ENCODE measurements around the gene GLB1L3. TPM values are rescaled to one million over a fixed set of nuclear protein-coding genes. Genes with fewer than 3 reads are reported as not detected.

GLB1L3 gene
- total and polyA plus RNA-seq, 2 donors (not counting 3 experiments of a cell fraction or from before 2014, with no cell fraction given), result not detected

- no TSS peak for BruUV-seq (replicated peaks)
- TF ChIP-seq CTCF (IDR thresholded peaks at IDR 0.05; ENCODE audit: extremely low read depth in 1 of 2, insufficient read depth in 1 of 2, low read depth in 1 of 2, low read length in 2 of 2), result peak; percentile 39 to 63
- no peak for TF ChIP-seq GATA2 (IDR thresholded peaks at IDR 0.05; ENCODE audit: insufficient read depth, insufficient read length, low read depth, low read length)
- H3K9me1 ChIP-seq (replicated peaks; ENCODE audit: control insufficient read depth, extremely low read depth, insufficient read depth, low read length), result no peaks in the 10 kb centered on the region
- no peak overlapping the region for H2AFZ ChIP-seq (ENCODE audit: low read depth, low read length)
- H3K9ac ChIP-seq (replicated peaks; ENCODE audit: extremely low read depth, insufficient read depth, low read length), result no peak overlapping the region
- no peak overlapping the region for H3K4me2 ChIP-seq (ENCODE audit: insufficient read depth, low read length)
- H3K27ac ChIP-seq (ENCODE audit: insufficient read depth, low read depth, low read length), result no peak overlapping the region
- DNase-seq (ENCODE audit: low read depth, low spot score), result peak; percentile 36
- H4K20me1 ChIP-seq (replicated peaks; ENCODE audit: control insufficient read depth, extremely low read depth, insufficient read depth, low read length), result no peaks in the 10 kb centered on the region
- H3K4me3 ChIP-seq (replicated peaks in 1 of 3; ENCODE audit: insufficient read depth in 1 of 3, low read depth in 1 of 3, low read length in 3 of 3), result no peak overlapping the region
- POLR2A ChIA-PET, result no interaction called here
- peaks cover 5 to 46% of the 10 kb centered on the region in 2 experiments for H3K36me3 ChIP-seq (ENCODE audit: control insufficient read depth in 2 of 2, extremely low read depth in 1 of 2, insufficient read depth in 2 of 2, low read length in 2 of 2)
- no peaks in the 10 kb centered on the region for H3K79me2 ChIP-seq (ENCODE audit: control insufficient read depth, insufficient read depth, low read length)
- peak; percentile 67 for FAIRE-seq
- no peaks in the 10 kb centered on the region for H3K27me3 ChIP-seq (ENCODE audit: control insufficient read depth in 2 of 2, insufficient read depth in 2 of 2, low read length in 2 of 2)
- intact Hi-C loops (cut with micrococcal nuclease) (loop anchor here (1.0 kb wide), 1 partner anchor 37 kb away; no protein-coding TSS in a partner anchor), dilution Hi-C loops (cut with MboI; ENCODE audit: extremely low pct_ligation_motif_present, low sequenced_read_pairs) (no loop called here)
- no peaks in the 10 kb centered on the region for H3K4me1 ChIP-seq (ENCODE audit: control insufficient read depth, extremely low read depth, insufficient read depth, low read length)
- CTCF ChIA-PET, result interaction anchor here (1.0 to 2.4 kb wide), 9 partner anchors 9 to 317 kb away, joined by 3 to 21 read pairs (median 4); partner anchors contain the start of genes ACAD8, NCAPD3 and VPS26B
- H3K9me3 ChIP-seq (replicated peaks; ENCODE audit: control insufficient read depth, insufficient read depth, low read length), result no peaks in the 10 kb centered on the region
These were observed 31.6 kb upstream of the GLB1L3 start for GRCh38 chr11:134244593-134244992.

GRCh38 chr11:134245434-134245833 lies 30.7 kb upstream of the GLB1L3 start:
- no peak overlapping the region for H3K4me3 ChIP-seq (replicated peaks in 1 of 3; ENCODE audit: insufficient read depth in 1 of 3, low read depth in 1 of 3, low read length in 3 of 3)
- no peak for TF ChIP-seq POLR2A (IDR thresholded peaks at IDR 0.05; ENCODE audit: low read depth, low read length)
- no peak for TF ChIP-seq GATA2 (IDR thresholded peaks at IDR 0.05; ENCODE audit: insufficient read depth, insufficient read length, low read depth, low read length)
- TF ChIP-seq POLR2AphosphoS5 (IDR thresholded peaks at IDR 0.05; ENCODE audit: insufficient read depth, low read depth, low read length), result no peak
- TF ChIP-seq FOS (IDR thresholded peaks at IDR 0.05; ENCODE audit: borderline replicate concordance, insufficient read depth, low read length), result no peak
- no peak for TF ChIP-seq JUN (IDR thresholded peaks at IDR 0.05; ENCODE audit: borderline replicate concordance, insufficient read depth, insufficient read length, low read depth)
- TF ChIP-seq, protein P1, sequence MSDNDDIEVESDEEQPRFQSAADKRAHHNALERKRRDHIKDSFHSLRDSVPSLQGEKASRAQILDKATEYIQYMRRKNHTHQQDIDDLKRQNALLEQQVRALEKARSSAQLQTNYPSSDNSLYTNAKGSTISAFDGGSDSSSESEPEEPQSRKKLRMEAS (IDR thresholded peaks at IDR 0.05; ENCODE audit: insufficient read depth, insufficient read length), result no peak
- no peak for TF ChIP-seq EZH2 (IDR thresholded peaks at IDR 0.05; ENCODE audit: borderline replicate concordance, low read depth, low read length, severe bottlenecking)
- TF ChIP-seq CTCF (IDR thresholded peaks at IDR 0.05; ENCODE audit: extremely low read depth in 1 of 2, insufficient read depth in 1 of 2, low read depth in 1 of 2, low read length in 2 of 2), result no peak
- ChIA-PET CTCF (interaction anchor here (1.0 to 2.4 kb wide), 5 partner anchors 20 to 318 kb away, joined by 3 to 21 read pairs (median 9); partner anchors contain the start of genes NCAPD3 and VPS26B), POLR2A (no interaction called here)
- H3K79me2 ChIP-seq (ENCODE audit: control insufficient read depth, insufficient read depth, low read length), result no peaks in the 10 kb centered on the region
- DNase-seq (ENCODE audit: low read depth, low spot score) (no peak), FAIRE-seq (no peak)
- H3K9me3 ChIP-seq (replicated peaks; ENCODE audit: control insufficient read depth, insufficient read depth, low read length), result no peaks in the 10 kb centered on the region
- intact Hi-C loops (cut with micrococcal nuclease), result no loop called here
- no peak overlapping the region for H3K4me2 ChIP-seq (ENCODE audit: insufficient read depth, low read length)
- no peak overlapping the region for H2AFZ ChIP-seq (ENCODE audit: low read depth, low read length)
- H4K20me1 ChIP-seq (replicated peaks; ENCODE audit: control insufficient read depth, extremely low read depth, insufficient read depth, low read length), result no peaks in the 10 kb centered on the region
- dilution Hi-C loops (cut with MboI; ENCODE audit: extremely low pct_ligation_motif_present, low sequenced_read_pairs), result no loop called here
- peaks cover 5 to 51% of the 10 kb centered on the region in 2 experiments for H3K36me3 ChIP-seq (ENCODE audit: control insufficient read depth in 2 of 2, extremely low read depth in 1 of 2, insufficient read depth in 2 of 2, low read length in 2 of 2)
- no peaks in the 10 kb centered on the region for H3K9me1 ChIP-seq (replicated peaks; ENCODE audit: control insufficient read depth, extremely low read depth, insufficient read depth, low read length)
- no peak overlapping the region for H3K9ac ChIP-seq (replicated peaks; ENCODE audit: extremely low read depth, insufficient read depth, low read length)
- no peak overlapping the region for H3K27ac ChIP-seq (ENCODE audit: insufficient read depth, low read depth, low read length)
- H3K27me3 ChIP-seq (ENCODE audit: control insufficient read depth in 2 of 2, insufficient read depth in 2 of 2, low read length in 2 of 2), result no peaks in the 10 kb centered on the region
- BruUV-seq (replicated peaks), result no TSS peak
- no peaks in the 10 kb centered on the region for H3K4me1 ChIP-seq (ENCODE audit: control insufficient read depth, extremely low read depth, insufficient read depth, low read length)
